DMS153 (cell line): ENCODE data around the gene IL3.

Experiments
- DNase-seq: peaks from one replicate; lab custom pipeline; 2025; lab: John Stamatoyannopoulos, UW

IL3 gene

GRCh38 chr5:132073231-132074013 lies 13.0 kb downstream of the IL3 start, which contains the start of gene CSF2:
TSS of gene CSF2 (plus strand) at chr5:132073789. CDS start at chr5:132073824, 35 bp downstream.
- DNase-seq, result no peak

GRCh38 chr5:132074091-132074771 lies 13.8 kb downstream of the IL3 start:
- no peak for DNase-seq

GRCh38 chr5:132074772-132075718 lies 14.6 kb downstream of the IL3 start:
- no peak for DNase-seq

GRCh38 chr5:132075719-132076077 lies 15.2 kb downstream of the IL3 start:
- no peak for DNase-seq

GRCh38 chr5:132076202-132076830 lies 15.9 kb downstream of the IL3 start:
- no peak for DNase-seq

GRCh38 chr5:132076983-132077382 lies 16.5 kb downstream of the IL3 start:
- DNase-seq, result no peak

- DNase-seq, result no peak
These were observed 18.6 kb downstream of the IL3 start for GRCh38 chr5:132079081-132079480.

GRCh38 chr5:132079619-132080018 lies 19.2 kb downstream of the IL3 start:
- DNase-seq, result no peak

- DNase-seq, result no peak
These were observed 20.1 kb downstream of the IL3 start for GRCh38 chr5:132080595-132080994.

- no peak for DNase-seq
These were observed 21.0 kb downstream of the IL3 start for GRCh38 chr5:132081458-132081857.

- no peak for DNase-seq
These were observed 22.0 kb downstream of the IL3 start for GRCh38 chr5:132082329-132083023.

- DNase-seq, result no peak
These were observed 22.7 kb downstream of the IL3 start for GRCh38 chr5:132083071-132083678.

GRCh38 chr5:132085686-132086085 lies 25.2 kb downstream of the IL3 start:
- no peak for DNase-seq

GRCh38 chr5:132086277-132086794 lies 25.9 kb downstream of the IL3 start:
- peak; percentile 23 for DNase-seq

- DNase-seq, result no peak
These were observed 26.7 kb downstream of the IL3 start for GRCh38 chr5:132087176-132087575.

GRCh38 chr5:132087661-132088060 lies 27.2 kb downstream of the IL3 start:
- no peak for DNase-seq

- DNase-seq, result no peak
These were observed 28.9 kb downstream of the IL3 start for GRCh38 chr5:132089363-132089762.

GRCh38 chr5:132090107-132090506 lies 29.7 kb downstream of the IL3 start:
- no peak for DNase-seq

- DNase-seq, result no peak
These were observed 32.8 kb downstream of the IL3 start for GRCh38 chr5:132093271-132093670.

GRCh38 chr5:132094393-132095076 lies 34.1 kb downstream of the IL3 start:
- no peak for DNase-seq
